Smooth muscle cell (in vitro differentiated cells): ENCODE results near the gene FLT1. TPM values are rescaled to one million over a fixed set of nuclear protein-coding genes. Genes with fewer than 3 reads are reported as not detected.

ENCODE experiments used
- DNase-seq: peaks from one replicate; lab custom pipeline; 2025; ENCODE audit not compliant: unreplicated experiment; lab: John Stamatoyannopoulos, UW
- H2AFZ ChIP-seq: fragments of 200-600 bp; sonication (generic); 2 replicates; pipeline ENCODE4 v1.6.0; 2016; ENCODE audit warnings: antibody characterized with exemption, low read depth, mild to moderate bottlenecking
- H3F3A ChIP-seq: fragments of 200-600 bp; sonication (generic); 2 replicates; pipeline ENCODE4 v1.6.0; 2017; ENCODE audit warnings: antibody characterized with exemption, low read depth
- H3K27ac ChIP-seq: fragments of 200-600 bp; sonication (generic); 2 replicates; pipeline ENCODE4 v1.5.1; 2016; ENCODE audit warnings: low read depth, mild to moderate bottlenecking
- H3K27me3 ChIP-seq: fragments of 200-600 bp; sonication (generic); 2 replicates; pipeline ENCODE4 v1.6.1; 2016; ENCODE audit warnings: low read depth, mild to moderate bottlenecking
- H3K36me3 ChIP-seq: fragments of 200-600 bp; sonication (generic); 2 replicates; pipeline ENCODE4 v1.5.1; 2016; ENCODE audit warnings: low read depth
- H3K4me1 ChIP-seq: fragments of 200-600 bp; sonication (generic); 2 replicates; pipeline ENCODE4 v1.5.1; 2016; ENCODE audit warnings: low read depth
- H3K4me2 ChIP-seq: fragments of 200-600 bp; sonication (generic); 2 replicates; pipeline ENCODE4 v1.6.0; 2016; ENCODE audit warnings: mild to moderate bottlenecking
- H3K4me3 ChIP-seq: fragments of 200-600 bp; sonication (generic); 2 replicates; pipeline ENCODE4 v1.5.1; 2016; ENCODE audit warnings: mild to moderate bottlenecking
- H3K79me2 ChIP-seq: fragments of 200-600 bp; sonication (generic); 2 replicates; pipeline ENCODE4 v1.6.0; 2016; ENCODE audit warnings: low read depth, mild to moderate bottlenecking
- H3K9ac ChIP-seq: fragments of 200-600 bp; sonication (generic); 2 replicates; pipeline ENCODE4 v1.6.0; 2016; ENCODE audit warnings: low read depth
- H3K9me3 ChIP-seq: fragments of 200-600 bp; sonication (generic); replicated peaks from 2 replicates; pipeline ENCODE4 v1.5.1; 2016; ENCODE audit warnings: low read depth
- H4K20me1 ChIP-seq: fragments of 200-600 bp; sonication (generic); 2 replicates; pipeline ENCODE4 v1.6.0; 2016; ENCODE audit warnings: low read depth
- CTCF ChIP-seq: fragments of 200-600 bp; sonication (generic); IDR thresholded peaks from 2 replicates; pipeline ENCODE4 v1.5.1; 2017; ENCODE audit warnings: borderline replicate concordance, mild to moderate bottlenecking, antibody characterized with exemption; ENCODE audit not compliant: insufficient read depth, poor library complexity, severe bottlenecking
- WGBS: methylation state at CpG from one replicate; pipeline ENCODE4 v1.1.7; 2016; ENCODE audit warnings: low lambda C conversion rate; 5-methylcytosine and 5-hydroxymethylcytosine counted together
- polyA plus RNA-seq: library from polyadenylated mRNA; unstranded; fragments of >200 nt; fragmentation: Nextera tagmentation; extraction: Ambion mirVana; gene quantifications from 2 replicates; pipeline ENCODE4 v1.2.1, GENCODE V29; 2016
- total RNA-seq: library from RNA; depleted of rRNA; stranded (reverse); fragments of >200 nt; gene quantifications from 2 replicates; pipeline ENCODE4 v1.2.3, GENCODE V29; 2014

The FLT1 gene
- total and polyA plus RNA-seq, 2 experiments from 2014 or later = 495 to 738 TPM

- WGBS = 100% methylated on average over 1 of the region's 1 CpG
- Histone ChIP-seq H3K79me2 (no peaks in the 10 kb centered on the region), H3K9me3 (no peaks in the 10 kb centered on the region), H3K27me3 (no peaks in the 10 kb centered on the region), H3K4me3 (no peak overlapping the region), H3K4me1 (no peaks in the 10 kb centered on the region), H3F3A (no peaks in the 10 kb centered on the region), H3K36me3 (peaks cover 18% of the 10 kb centered on the region), H4K20me1 (no peaks in the 10 kb centered on the region), H3K9ac (no peak overlapping the region), H3K27ac (no peak overlapping the region), H3K4me2 (no peak overlapping the region), H2AFZ (no peak overlapping the region)
- no peak for DNase-seq
- TF ChIP-seq CTCF = no peak
Observed at GRCh38 chr13:28286263-28286662, 208.7 kb downstream of the FLT1 start.

DNA sequence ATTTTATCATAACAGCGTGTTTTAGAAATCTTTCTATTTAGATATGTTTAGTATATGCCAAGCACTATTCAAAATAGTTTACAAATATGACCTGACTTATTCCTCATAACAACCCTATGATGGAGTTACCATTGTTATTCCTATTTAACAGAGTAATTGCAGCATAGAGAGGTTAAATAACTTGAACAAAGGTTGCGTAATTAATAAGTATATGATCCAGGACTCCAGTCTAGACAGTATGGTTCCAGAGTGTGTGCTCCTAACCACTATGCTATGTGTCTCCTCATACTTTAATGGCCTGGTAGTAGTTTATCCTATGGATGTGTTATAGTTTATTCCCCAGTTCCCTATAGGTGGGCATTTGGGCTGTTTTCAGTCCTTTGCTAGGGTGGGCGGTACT, 211.3 kb downstream of the FLT1 start:
- H3K4me1 ChIP-seq = no peaks in the 10 kb centered on the region
- H3F3A ChIP-seq = no peaks in the 10 kb centered on the region
- no peak overlapping the region for H3K4me3 ChIP-seq
- no peaks in the 10 kb centered on the region for H4K20me1 ChIP-seq
- H2AFZ ChIP-seq = no peak overlapping the region
- 100% methylated on average over 3 of the region's 3 CpGs for WGBS
- H3K4me2 ChIP-seq = no peak overlapping the region
- no peaks in the 10 kb centered on the region for H3K9me3 ChIP-seq
- no peaks in the 10 kb centered on the region for H3K79me2 ChIP-seq
- peaks cover 18% of the 10 kb centered on the region for H3K36me3 ChIP-seq
- no peak for DNase-seq
- H3K27me3 ChIP-seq = no peaks in the 10 kb centered on the region
- TF ChIP-seq CTCF = no peak
- H3K9ac ChIP-seq = no peak overlapping the region
- H3K27ac ChIP-seq = no peak overlapping the region

DNA sequence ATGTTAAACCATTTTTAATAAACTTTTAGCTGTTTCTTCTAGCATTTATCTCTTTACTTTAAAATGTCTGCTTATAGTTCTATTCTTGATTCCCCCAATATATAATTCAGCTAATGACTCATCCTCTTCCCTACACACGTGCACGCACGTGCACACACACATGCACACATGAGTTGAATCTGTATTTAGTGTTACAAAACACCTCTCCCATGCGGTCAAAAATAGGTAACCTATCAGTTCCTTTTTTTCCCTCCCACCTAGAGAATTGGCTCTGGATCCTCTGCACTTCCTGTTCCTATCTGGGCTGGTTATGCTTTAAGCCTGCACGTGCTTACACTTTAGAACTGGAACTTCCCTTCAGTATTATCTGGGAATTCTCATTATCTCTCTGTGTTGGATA, 212.5 kb downstream of the FLT1 start:
- no peaks in the 10 kb centered on the region for H3K4me1 ChIP-seq
- no peak for TF ChIP-seq CTCF

DNA sequence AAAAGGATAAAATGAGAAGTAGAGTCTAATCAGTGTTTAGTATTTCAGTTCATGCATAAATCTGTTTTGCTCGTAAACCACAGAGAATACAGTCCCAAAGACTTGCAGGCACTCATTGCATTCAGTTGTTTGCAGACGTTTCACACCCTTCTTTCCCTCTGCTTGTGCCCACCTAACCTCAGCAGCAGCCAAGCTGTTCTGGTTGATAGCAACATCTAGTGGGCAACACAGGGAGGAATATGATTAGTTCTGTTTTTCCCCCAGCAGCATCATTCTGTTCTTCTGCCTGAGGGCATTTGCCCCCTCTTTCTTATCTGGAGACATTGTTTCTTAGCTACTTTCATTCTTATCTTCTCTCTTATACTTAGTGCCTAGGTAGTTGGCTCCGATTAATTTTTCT, 221.0 kb downstream of the FLT1 start:
- Histone ChIP-seq H3K27ac (no peak overlapping the region), H3K4me1 (no peaks in the 10 kb centered on the region), H3K4me3 (no peak overlapping the region), H3K36me3 (no peaks in the 10 kb centered on the region), H2AFZ (no peak overlapping the region), H3K9ac (no peak overlapping the region), H3K4me2 (no peak overlapping the region), H3K9me3 (no peaks in the 10 kb centered on the region), H3K27me3 (no peaks in the 10 kb centered on the region), H3F3A (no peaks in the 10 kb centered on the region), H4K20me1 (peaks cover under 1% of the 10 kb centered on the region), H3K79me2 (no peaks in the 10 kb centered on the region)
- TF ChIP-seq CTCF = no peak
- DNase-seq = no peak
- WGBS = 76% methylated on average over 3 of the region's 3 CpGs

More for the DNA sequence above, 212.5 kb downstream of the FLT1 start:
- no peak for DNase-seq
- Histone ChIP-seq H2AFZ (no peak overlapping the region), H3K36me3 (peaks cover 8% of the 10 kb centered on the region), H3K27ac (no peak overlapping the region), H3K9me3 (no peaks in the 10 kb centered on the region), H3K9ac (no peak overlapping the region), H4K20me1 (no peaks in the 10 kb centered on the region), H3K27me3 (no peaks in the 10 kb centered on the region), H3K4me2 (no peak overlapping the region), H3K4me3 (no peak overlapping the region), H3F3A (no peaks in the 10 kb centered on the region), H3K79me2 (no peaks in the 10 kb centered on the region)
- 84% methylated on average over 5 of the region's 5 CpGs for whole genome bisulfite sequencing
